ENCODE measurements around the gene OR6C6. TPM values are rescaled to one million over a fixed set of nuclear protein-coding genes. Genes with fewer than 3 reads are reported as not detected.

Gene OR6C6
- total RNA-seq, 1 experiment from 2014 or later: not detected

- H3K27ac ChIP-seq (ENCODE audit: low read length): no peak overlapping the region
- ChIA-PET CTCF (no interaction called here), POLR2A (no interaction called here)
- no TSS peak for BruUV-seq (replicated peaks)
- TF ChIP-seq SIN3A (IDR thresholded peaks at IDR 0.05; ENCODE audit: borderline replicate concordance, insufficient read depth, low read depth, low read length) (no peak), CTCF (IDR thresholded peaks at IDR 0.05) (no peak), POLR2AphosphoS5 (IDR thresholded peaks at IDR 0.05; ENCODE audit: low read depth, low read length) (no peak), REST (IDR thresholded peaks at IDR 0.05; ENCODE audit: insufficient read depth in 1 of 2, low read depth in 2 of 2, low read length in 1 of 2) (no peak), TCF7L2 (IDR thresholded peaks at IDR 0.05; ENCODE audit: low read depth, low read length) (no peak)
- DNase-seq (ENCODE audit: low read depth, low spot score) (no peak), ATAC-seq (no peak)
- H3K4me1 ChIP-seq (ENCODE audit: control insufficient read depth, insufficient read depth, low read length): no peaks in the 10 kb centered on the region
- H3K36me3 ChIP-seq (ENCODE audit: control insufficient read depth, insufficient read depth, low read length): no peaks in the 10 kb centered on the region
- no peak overlapping the region for H3K4me3 ChIP-seq (ENCODE audit: low read depth in 2 of 2, low read length in 2 of 2)
- H3K27me3 ChIP-seq (ENCODE audit: control insufficient read depth, insufficient read depth, low read length): peaks cover 2% of the 10 kb centered on the region; the same call in 1 of the 2 replicates
- in situ Hi-C loops (cut with HindIII; ENCODE audit: low pct_unique_long_range_greater_than_20kb, low sequenced_read_pairs): no loop called here
- no peaks in the 10 kb centered on the region for H3K9me3 ChIP-seq (ENCODE audit: control insufficient read depth, insufficient read depth, low read depth, low read length)
- intact Hi-C loops (cut with micrococcal nuclease; ENCODE audit: unreplicated experiment): no loop called here
These were observed 39.5 kb downstream of the OR6C6 start for GRCh38 chr12:55256831-55257230.

- no peaks in the 10 kb centered on the region for H3K4me1 ChIP-seq (ENCODE audit: control insufficient read depth, insufficient read depth, low read length)
- no peaks in the 10 kb centered on the region for H3K27me3 ChIP-seq (ENCODE audit: control insufficient read depth, insufficient read depth, low read length)
- intact Hi-C loops (cut with micrococcal nuclease; ENCODE audit: unreplicated experiment): no loop called here
- in situ Hi-C loops (cut with HindIII; ENCODE audit: low pct_unique_long_range_greater_than_20kb, low sequenced_read_pairs): no loop called here
- ATAC-seq (no peak), DNase-seq (ENCODE audit: low read depth, low spot score) (no peak)
- H3K4me3 ChIP-seq (ENCODE audit: low read depth in 2 of 2, low read length in 2 of 2): no peak overlapping the region
- no peaks in the 10 kb centered on the region for H3K9me3 ChIP-seq (ENCODE audit: control insufficient read depth, insufficient read depth, low read depth, low read length)
- ChIA-PET CTCF (no interaction called here), POLR2A (no interaction called here)
- H3K27ac ChIP-seq (ENCODE audit: low read length): no peak overlapping the region
- no peaks in the 10 kb centered on the region for H3K36me3 ChIP-seq (ENCODE audit: control insufficient read depth, insufficient read depth, low read length)
- no peak for TF ChIP-seq SIN3A (IDR thresholded peaks at IDR 0.05; ENCODE audit: borderline replicate concordance, insufficient read depth, low read depth, low read length)
- BruUV-seq (replicated peaks): no TSS peak
These were observed 43.1 kb downstream of the OR6C6 start for GRCh38 chr12:55253281-55253680.

GRCh38 chr12:55250944-55251343 is 45.4 kb downstream of the OR6C6 start:
- ATAC-seq: no peak
- TF ChIP-seq TCF7L2 (IDR thresholded peaks at IDR 0.05; ENCODE audit: low read depth, low read length) (no peak), REST (IDR thresholded peaks at IDR 0.05; ENCODE audit: insufficient read depth in 1 of 2, low read depth in 2 of 2, low read length in 1 of 2) (no peak), POLR2AphosphoS5 (IDR thresholded peaks at IDR 0.05; ENCODE audit: low read depth, low read length) (no peak), SIN3A (IDR thresholded peaks at IDR 0.05; ENCODE audit: borderline replicate concordance, insufficient read depth, low read depth, low read length) (no peak)
- no peak for DNase-seq (ENCODE audit: low read depth, low spot score)
- Histone ChIP-seq H3K27me3 (ENCODE audit: control insufficient read depth, insufficient read depth, low read length) (no peaks in the 10 kb centered on the region), H3K36me3 (ENCODE audit: control insufficient read depth, insufficient read depth, low read length) (no peaks in the 10 kb centered on the region), H3K4me3 (ENCODE audit: low read depth in 2 of 2, low read length in 2 of 2) (no peak overlapping the region), H3K27ac (ENCODE audit: low read length) (no peak overlapping the region), H3K9me3 (ENCODE audit: control insufficient read depth, insufficient read depth, low read depth, low read length) (no peaks in the 10 kb centered on the region), H3K4me1 (ENCODE audit: control insufficient read depth, insufficient read depth, low read length) (no peaks in the 10 kb centered on the region)
- BruUV-seq (replicated peaks): no TSS peak
- ChIA-PET POLR2A (no interaction called here), CTCF (no interaction called here)
- in situ Hi-C loops (cut with HindIII; ENCODE audit: low pct_unique_long_range_greater_than_20kb, low sequenced_read_pairs) (no loop called here), intact Hi-C loops (cut with micrococcal nuclease; ENCODE audit: unreplicated experiment) (no loop called here)
